HG03025 (cell line): ENCODE measurements around the gene FBXO47.
"Not testable (repeated sequence)": the region's sequence is repeated elsewhere in the genome, so short reads cannot be mapped to it uniquely, and the experiment has no call there.

ENCODE experiments used
- ATAC-seq: cut with Tn5 transposase; IDR thresholded peaks from one replicate; pipeline ENCODE4 v1.9.1; 2021; ENCODE audit warnings: mild to moderate bottlenecking, moderate library complexity; ENCODE audit not compliant: unreplicated experiment, low FRiP score

FBXO47 gene

DNA sequence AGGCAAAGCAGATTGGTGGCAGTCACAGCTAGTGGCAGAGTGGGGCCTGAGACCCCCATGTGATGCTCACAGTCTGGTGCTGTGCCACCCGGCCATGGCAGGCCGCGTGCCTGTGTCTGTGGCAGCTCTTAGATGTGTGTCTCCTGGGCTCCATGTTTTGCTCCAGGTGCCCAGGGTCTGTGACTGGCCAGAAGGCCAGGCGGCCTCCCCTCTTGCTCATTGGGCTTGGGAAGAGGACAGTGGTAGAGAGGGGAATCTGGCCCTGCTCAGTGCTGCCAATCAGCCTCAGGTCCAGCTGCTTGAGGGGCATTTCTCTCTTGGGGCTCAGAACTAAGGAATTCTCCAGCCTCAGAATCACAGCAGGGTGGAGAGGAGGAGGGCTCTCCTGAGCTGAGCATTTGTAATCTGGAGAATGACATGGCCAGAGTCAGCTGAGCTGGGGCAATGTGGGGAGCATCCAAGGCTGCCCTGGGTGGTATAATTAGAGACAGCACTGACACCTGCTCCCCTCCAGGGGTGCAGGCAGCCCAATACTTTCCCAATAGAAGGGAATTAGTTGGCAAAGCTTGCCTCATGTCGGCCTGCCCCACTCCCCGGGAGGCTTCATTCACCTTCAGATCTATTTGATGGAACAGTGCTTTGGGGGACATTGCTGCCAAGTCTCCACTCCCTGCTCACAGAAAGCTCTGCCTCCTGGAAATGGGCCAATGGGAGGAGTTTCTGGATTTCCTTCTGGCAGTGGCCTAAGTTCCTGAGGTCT, 44.5 kb downstream of the FBXO47 start:
- ATAC-seq = no peak

DNA sequence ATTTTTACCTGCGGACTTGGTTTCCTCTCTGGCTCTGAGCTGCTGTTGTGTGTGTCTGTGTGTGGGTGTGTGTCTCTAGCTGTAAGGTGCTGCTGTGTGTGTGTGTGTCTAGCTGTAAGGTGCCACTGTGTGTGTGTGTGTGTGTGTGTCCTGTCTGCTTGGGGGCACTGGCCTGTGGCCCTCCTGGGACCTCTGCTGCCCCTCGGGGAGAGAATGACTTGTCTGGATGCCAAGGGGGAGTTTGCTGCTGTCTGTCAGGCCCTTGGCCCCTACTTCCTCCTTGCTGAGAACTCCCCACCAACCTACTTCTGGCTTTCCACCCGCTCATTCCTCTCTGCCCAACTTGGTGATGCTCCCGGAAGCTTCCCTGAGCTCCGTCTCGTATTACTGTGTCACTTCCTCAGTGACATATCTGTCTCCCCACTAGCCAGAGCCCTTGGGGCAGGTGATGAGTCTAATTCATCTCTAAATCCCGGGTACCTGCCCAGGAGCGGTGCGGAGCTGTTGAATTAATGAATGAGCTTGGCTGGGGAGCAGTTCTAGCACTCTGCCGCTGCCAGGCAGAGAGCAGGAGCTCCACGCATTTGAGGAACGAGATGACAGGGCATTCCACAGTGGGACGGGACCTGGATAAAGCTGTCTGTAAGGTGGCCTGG, 45.3 kb downstream of the FBXO47 start:
- no peak for ATAC-seq

DNA sequence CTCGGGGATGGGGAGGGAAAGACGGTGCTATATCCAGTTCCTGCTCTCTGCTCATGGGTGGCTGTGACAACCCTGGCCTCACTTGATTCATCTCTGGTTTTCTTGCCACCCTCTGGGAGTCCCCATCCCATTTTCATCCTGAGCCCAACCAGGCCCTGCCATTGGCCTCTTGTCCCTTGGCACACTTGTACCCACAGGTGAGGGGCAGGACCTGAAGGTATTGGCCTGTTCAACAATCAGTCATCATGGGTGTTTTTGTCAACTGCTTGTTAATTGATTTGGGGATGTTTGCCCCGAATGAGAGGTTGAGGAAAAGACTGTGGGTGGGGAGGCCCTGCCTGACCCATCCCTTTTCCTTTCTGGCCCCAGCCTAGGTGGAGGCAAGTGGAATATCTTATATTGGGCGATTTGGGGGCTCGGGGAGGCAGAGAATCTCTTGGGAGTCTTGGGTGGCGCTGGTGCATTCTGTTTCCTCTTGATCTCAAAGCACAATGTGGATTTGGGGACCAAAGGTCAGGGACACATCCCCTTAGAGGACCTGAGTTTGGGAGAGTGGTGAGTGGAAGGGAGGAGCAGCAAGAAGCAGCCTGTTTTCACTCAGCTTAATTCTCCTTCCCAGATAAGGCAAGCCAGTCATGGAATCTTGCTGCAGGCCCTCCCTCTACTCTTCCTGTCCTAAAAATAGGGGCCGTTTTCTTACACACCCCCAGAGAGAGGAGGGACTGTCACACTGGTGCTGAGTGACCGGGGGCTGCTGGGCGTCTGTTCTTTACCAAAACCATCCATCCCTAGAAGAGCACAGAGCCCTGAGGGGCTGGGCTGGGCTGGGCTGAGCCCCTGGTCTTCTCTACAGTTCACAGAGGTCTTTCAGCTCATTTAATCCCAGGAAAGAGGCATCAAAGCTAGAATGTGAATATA, 46.6 kb downstream of the FBXO47 start:
- ATAC-seq = no peak

DNA sequence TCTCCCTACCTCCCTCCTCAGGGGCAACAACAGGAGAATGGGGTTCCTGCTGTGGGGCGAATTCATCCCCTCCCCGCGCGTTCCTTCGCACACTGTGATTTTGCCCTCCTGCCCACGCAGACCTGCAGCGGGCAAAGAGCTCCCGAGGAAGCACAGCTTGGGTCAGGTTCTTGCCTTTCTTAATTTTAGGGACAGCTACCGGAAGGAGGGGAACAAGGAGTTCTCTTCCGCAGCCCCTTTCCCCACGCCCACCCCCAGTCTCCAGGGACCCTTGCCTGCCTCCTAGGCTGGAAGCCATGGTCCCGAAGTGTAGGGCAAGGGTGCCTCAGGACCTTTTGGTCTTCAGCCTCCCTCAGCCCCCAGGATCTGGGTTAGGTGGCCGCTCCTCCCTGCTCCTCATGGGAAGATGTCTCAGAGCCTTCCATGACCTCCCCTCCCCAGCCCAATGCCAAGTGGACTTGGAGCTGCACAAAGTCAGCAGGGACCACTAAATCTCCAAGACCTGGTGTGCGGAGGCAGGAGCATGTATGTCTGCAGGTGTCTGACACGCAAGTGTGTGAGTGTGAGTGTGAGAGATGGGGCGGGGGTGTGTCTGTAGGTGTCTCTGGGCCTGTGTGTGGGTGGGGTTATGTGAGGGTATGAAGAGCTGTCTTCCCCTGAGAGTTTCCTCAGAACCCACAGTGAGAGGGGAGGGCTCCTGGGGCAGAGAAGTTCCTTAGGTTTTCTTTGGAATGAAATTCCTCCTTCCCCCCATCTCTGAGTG, 47.7 kb downstream of the FBXO47 start:
- no peak for ATAC-seq

DNA sequence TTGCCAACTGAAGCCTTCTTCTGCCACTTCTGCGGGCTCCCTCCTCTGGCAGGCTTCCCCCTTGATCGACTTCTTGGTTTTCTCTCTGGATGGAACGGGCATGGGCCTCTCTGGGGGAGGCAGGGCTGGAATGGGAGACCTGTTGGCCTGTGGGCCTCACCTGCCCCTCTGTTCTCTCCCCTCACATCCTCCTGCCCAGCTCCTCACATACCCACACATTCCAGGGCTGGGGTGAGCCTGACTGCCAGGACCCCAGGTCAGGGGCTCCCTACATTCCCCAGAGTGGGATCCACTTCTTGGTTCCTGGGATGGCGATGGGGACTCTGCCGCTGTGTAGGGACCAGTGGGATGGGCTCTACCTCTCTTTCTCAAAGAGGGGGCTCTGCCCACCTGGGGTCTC, 48.3 kb downstream of the FBXO47 start:
- ATAC-seq = no peak

DNA sequence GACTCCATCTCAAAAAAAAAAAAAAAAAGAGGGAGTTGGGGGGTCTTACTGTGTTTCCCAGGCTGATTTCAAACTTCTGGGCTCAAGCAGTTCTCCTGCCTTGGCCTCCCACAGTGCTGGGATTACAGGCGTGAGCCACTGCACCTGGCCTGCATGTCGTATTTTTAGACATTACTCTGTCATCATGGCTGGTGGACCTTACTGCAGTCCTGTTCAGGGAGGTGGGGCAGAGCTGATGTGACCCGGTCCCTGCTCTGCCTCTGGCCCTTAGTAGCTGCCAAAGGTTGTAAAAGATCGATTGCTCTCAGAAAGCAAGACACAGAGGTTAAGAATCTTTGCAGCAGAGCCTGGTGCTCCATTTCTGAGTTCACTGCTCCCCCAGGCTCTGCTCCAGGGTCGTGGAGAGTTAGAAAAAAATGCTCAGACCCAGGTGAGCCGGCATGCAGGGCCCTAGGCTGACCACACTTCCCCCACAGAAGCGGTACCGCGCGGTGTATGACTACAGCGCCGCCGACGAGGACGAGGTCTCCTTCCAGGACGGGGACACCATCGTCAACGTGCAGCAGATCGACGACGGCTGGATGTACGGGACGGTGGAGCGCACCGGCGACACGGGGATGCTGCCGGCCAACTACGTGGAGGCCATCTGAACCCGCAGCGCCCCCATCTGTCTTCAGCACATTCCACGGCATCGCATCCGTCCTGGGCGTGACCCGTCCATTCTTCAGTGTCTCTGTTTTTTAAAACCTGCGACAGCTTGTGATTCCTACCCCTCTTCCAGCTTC, 48.9 kb downstream of the FBXO47 start:
- ATAC-seq = no peak

DNA sequence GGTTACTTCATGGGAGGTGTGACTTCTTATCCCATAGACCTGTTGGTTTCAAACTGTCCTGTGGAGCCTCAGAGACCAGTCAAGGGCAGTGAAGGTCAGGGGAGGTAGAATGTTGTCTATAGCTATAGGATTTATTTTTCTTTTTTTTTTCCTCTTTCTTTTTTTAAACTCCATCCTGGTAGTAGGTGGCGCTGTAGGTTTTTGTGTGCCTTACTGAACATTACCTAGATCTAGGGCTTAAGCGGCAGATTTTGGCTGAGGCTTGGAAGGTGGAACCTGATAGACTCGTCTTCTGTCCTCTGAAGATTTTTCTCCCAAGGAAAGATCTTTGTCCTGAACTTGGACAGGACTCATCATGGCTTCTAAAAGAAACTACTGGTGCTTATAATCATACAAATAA, 49.9 kb downstream of the FBXO47 start:
- no peak for ATAC-seq

DNA sequence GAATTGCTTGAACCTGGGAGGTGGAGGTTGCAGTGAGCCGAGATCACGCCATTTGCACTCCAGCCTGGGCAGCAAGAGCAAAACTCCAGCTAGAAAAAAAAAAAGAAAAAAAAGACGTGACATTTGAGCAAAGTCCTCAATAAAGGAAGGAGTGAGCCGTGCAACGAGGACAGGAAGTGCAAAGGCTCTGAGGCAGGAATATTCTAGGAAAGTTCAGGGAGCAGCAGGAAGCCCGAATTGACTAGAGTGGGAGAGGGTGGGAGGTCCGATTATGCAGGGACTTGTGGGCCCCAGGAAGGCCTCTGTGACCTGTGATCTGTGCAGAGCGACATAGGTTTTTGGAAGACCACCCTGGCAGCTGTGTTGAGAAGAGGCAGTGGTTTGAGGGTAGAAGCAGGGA, 50.4 kb downstream of the FBXO47 start:
- no peak for ATAC-seq

DNA sequence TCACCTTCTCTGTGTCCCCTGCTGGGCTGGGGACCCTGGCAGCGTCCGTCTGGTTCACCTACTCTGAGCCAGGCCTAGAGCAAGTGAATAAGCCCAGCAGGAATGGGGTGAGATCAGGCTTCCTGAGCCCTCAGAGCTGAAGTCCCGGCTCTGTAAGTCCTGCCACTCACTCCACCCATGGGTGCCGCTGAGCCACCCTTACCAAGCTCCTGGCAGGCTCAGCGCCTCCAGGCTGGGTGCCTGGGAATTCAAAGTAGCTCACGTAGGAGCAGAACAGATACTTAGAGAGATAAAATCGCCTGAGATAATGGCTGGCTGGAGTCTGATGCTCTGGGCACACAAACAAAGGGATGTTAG, 51.6 kb downstream of the FBXO47 start:
- ATAC-seq = no peak

DNA sequence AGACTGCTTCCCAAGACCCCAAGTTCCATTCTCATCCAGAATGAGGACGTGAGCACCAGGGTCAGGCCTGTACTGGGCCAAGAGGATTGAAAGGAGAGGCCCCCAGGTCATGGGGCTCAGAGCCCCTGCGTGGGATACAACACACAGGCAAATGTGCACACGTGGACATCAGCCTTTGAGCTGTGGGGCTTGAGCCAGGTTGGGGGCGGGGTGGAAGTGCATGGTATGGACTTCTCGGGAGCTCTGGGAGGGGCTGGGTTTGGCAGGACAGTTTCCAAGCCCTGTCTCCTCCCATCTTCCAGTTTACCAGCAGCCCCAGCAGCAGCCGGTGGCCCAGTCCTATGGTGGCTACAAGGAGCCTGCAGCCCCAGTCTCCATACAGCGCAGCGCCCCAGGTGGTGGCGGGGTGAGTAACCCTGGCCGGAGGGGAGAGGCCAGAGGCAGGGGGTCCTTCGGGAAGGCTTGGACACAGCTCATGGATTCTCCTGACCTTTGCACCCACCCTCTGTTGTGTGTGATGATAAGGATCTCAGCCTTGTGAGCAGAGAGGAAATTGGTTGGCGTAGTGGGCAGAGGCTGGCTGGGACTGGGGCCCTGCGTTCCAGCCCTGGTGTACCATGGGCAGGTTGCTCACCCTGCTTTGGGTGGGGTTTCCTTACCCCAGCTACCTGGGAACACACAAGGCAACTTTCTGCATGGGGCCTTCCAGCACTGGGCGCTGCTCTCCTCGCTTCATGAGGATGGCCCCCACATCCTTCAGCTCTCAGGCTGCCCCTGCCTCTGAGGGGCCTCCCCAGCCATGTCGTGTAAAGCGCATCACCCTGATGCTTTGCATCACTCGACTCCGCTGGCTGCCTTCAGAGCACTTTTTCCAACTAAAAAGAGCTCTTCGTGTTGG, 52.2 kb downstream of the FBXO47 start:
- no peak for ATAC-seq

DNA sequence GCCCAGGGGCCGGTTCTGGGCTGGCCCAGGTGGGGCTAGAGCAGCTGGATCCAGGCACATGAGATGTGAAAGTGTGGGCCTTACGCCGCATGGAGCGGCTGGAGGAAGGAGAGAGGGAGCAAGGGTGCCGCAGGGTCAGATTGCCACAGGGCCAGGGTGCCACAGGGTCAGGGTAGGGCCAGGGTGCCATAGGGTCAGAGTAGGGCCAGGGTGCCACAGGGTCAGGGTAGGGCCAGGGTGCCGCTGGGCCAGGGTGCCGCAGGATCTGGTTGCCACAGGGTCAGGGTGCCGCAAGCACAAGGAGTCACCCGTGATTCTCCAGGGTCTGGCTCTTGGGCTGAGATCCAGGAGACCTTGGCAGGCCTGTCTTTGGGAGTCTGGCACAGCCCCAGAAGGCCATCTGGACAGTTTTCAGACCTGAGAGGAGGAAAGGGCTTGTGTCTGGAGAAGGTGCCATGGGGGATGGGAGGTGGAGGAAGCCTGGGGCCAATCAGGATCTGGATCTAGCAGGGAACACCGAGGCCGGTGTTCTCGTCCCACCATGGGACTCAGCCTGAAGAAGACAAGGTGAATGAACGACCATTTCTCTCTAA, 54.9 kb downstream of the FBXO47 start:
- ATAC-seq = no peak

DNA sequence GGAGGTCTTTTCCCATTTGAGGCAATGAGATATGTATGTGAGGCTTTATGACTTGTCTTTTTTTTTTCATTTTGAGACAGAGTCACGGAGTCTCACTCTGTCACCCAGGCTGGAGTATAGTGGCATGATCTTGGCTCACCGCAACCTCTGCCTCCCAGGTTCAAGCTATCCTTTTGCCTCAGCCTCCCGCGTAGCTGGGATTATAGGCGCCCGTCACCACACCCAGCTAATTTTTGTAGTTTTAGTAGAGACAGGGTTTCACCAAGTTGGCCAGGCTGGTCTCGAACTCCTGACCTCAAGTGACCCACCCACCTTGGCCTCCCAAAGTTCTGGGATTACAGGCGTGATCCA, 55.5 kb downstream of the FBXO47 start:
- not testable (repeated sequence) for ATAC-seq

DNA sequence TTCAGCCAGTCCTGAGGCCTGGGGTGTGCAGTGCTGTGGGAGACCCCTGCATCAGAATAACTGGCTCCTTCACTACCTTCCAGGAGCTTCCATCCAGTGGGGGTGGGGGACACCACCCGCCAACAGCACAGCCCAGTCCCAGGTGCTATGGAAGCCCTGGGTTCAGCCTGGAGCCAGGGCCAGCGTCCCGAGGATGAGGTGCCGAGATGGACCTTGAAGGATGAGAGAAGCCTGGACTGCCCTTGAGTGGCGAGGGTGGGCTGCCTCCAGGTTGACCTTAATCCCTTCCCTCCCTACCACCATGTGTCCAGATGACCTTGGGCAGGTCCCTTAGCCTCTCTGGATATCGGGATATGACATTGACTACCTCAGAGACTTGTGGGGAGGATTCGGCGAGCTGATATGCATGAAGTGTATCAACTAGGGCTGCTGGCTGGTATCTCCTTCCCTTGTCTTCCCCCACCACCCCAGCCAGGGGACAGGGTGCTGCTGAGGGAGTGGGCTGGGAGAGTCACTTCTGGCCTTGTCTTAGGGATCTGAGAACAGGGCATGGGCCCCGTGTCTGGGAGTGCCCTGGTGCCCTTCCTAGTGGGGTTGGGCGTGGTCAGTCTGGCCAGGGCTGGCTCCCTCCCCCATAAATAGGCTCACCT, 56.0 kb downstream of the FBXO47 start:
- no peak for ATAC-seq

DNA sequence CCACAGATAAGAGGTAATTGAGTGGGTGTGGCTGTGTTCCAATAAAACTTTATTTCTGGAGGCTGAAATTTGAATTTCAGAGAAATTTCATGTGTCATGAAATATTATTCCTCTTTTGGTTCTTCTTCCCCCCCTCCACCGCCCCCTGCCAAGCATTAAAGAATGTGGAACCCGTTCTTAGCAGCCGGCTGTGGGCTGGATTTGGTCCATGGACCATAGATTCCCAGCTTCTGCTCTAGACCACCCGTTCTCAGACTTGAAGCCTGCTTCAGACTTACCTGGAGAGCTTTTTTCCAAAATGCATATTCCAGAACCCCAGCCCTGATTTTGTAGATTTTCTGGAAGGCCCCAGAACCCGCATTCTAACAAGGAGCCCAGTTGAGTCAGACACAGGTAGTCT, 56.9 kb downstream of the FBXO47 start:
- no peak for ATAC-seq

DNA sequence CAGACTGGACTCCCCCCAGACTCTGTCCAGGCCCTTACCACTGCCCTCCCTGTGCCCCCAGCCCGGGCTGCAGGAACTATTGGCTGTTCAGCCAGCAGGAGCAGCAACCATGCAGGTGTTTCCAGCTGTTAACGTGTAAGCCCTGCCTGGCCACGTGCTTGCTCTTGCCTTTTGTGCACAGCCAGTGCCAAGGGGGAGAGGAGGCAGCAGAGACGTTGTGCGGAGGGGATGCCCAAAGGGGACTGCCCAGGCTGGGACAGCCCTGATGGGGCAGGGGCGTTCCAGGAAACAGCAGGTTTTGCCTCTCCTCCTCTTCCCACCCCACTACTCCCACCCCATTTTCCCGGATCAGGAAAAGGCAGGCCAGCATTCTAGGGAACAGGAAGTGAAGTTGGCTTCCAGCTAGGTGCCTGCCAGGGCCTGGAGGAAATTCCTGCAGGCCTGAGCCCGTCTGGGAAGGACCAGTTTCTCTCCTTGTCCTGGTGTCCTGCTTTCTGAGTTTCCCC, 58.5 kb downstream of the FBXO47 start:
- ATAC-seq = no peak

DNA sequence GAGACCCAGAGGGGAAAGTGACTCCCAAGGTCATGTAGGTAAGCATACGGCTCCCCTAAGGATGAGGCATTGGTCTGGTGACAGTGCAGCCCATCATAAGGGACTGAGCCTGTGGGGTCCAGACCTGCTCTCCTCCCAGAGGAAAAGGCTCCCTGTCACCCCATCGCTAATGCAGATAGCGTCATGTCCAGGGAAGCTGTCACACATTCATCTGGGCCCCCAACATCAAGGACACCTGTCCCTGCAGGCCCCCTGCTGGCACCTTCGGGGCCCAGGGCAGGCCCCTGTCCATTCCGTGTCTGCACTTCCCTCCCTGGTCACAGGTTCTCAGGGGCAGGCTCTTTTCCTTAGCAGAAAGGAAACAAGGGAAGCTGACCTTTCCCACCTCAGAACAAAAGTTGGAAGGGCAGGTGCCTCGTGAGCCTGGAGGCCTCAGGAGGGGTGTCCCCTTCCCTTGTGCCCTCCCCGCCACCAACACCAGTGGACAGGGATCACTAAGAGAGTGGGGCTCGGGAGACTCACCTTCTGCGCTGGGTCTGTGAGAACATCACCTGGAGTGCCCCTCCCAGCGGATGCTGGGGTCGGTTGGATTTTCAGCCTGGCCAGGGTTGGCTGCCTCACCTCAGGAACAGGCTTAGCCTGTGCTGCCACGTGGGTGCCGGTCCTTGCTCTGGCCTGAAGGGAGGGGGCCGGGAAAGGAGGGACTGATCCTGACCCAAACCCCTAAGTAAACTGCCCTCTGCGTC, 59.1 kb downstream of the FBXO47 start:
- ATAC-seq = no peak
